ENCODE data around the gene RPTOR.

The RPTOR gene

GRCh38 chr17:80948976-80949450 is 404.4 kb downstream of the RPTOR start:
- no peak overlapping the region for H3K4me3 ChIP-seq (ENCODE audit: low read depth in 1 of 5, low read length in 5 of 5)
- peaks cover 0 to 6% (median 0%) of the 10 kb centered on the region in 5 donors for H3K9me3 ChIP-seq (ENCODE audit: control insufficient read depth in 5 of 5, low read length in 5 of 5)
- peaks cover 0 to 2% (median 0%) of the 10 kb centered on the region in 5 donors for H3K4me1 ChIP-seq (ENCODE audit: control insufficient read depth in 5 of 5, insufficient read depth in 5 of 5, low read length in 5 of 5)
- H3K27me3 ChIP-seq (ENCODE audit: control insufficient read depth in 5 of 5, insufficient read depth in 4 of 5, low read length in 5 of 5) = no peaks in the 10 kb centered on the region
- H3K27ac ChIP-seq (ENCODE audit: low read depth, low read length) = no peak overlapping the region
- H3K9ac ChIP-seq (ENCODE audit: low read length in 5 of 5) = no peak overlapping the region
- H3K36me3 ChIP-seq (ENCODE audit: control insufficient read depth in 5 of 5, insufficient read depth in 5 of 5, low read length in 5 of 5) = peaks cover 0 to 74% (median 50%) of the 10 kb centered on the region in 5 donors

- H3K4me3 ChIP-seq (ENCODE audit: low read depth in 1 of 5, low read length in 5 of 5) = no peak overlapping the region
- no peaks in the 10 kb centered on the region for H3K27me3 ChIP-seq (ENCODE audit: control insufficient read depth in 5 of 5, insufficient read depth in 4 of 5, low read length in 5 of 5)
- H3K9me3 ChIP-seq (ENCODE audit: control insufficient read depth in 5 of 5, low read length in 5 of 5) = peaks cover 0 to 6% (median 0%) of the 10 kb centered on the region in 5 donors
- no peak overlapping the region for H3K9ac ChIP-seq (ENCODE audit: low read length in 5 of 5)
- H3K27ac ChIP-seq (ENCODE audit: low read depth, low read length) = no peak overlapping the region
- H3K36me3 ChIP-seq (ENCODE audit: control insufficient read depth in 5 of 5, insufficient read depth in 5 of 5, low read length in 5 of 5) = peaks cover 0 to 74% (median 50%) of the 10 kb centered on the region in 5 donors
- H3K4me1 ChIP-seq (ENCODE audit: control insufficient read depth in 5 of 5, insufficient read depth in 5 of 5, low read length in 5 of 5) = peaks cover 0 to 2% (median 0%) of the 10 kb centered on the region in 5 donors
These were observed 405.1 kb downstream of the RPTOR start for GRCh38 chr17:80949451-80950421.

- Histone ChIP-seq H3K9me3 (ENCODE audit: control insufficient read depth in 5 of 5, low read length in 5 of 5) (peaks cover 0 to 6% (median 0%) of the 10 kb centered on the region in 5 donors), H3K9ac (ENCODE audit: low read length in 5 of 5) (no peak overlapping the region), H3K27ac (ENCODE audit: low read depth, low read length) (no peak overlapping the region), H3K27me3 (ENCODE audit: control insufficient read depth in 5 of 5, insufficient read depth in 4 of 5, low read length in 5 of 5) (no peaks in the 10 kb centered on the region), H3K36me3 (ENCODE audit: control insufficient read depth in 5 of 5, insufficient read depth in 5 of 5, low read length in 5 of 5) (peaks cover 0 to 79% (median 53%) of the 10 kb centered on the region in 5 donors), H3K4me3 (ENCODE audit: low read depth in 1 of 5, low read length in 5 of 5) (no peak overlapping the region), H3K4me1 (ENCODE audit: control insufficient read depth in 5 of 5, insufficient read depth in 5 of 5, low read length in 5 of 5) (peaks cover 0 to 3% (median 0%) of the 10 kb centered on the region in 5 donors)
These were observed 406.0 kb downstream of the RPTOR start for GRCh38 chr17:80950466-80951120.

GRCh38 chr17:80951121-80952090 is 406.8 kb downstream of the RPTOR start:
- H3K27me3 ChIP-seq (ENCODE audit: control insufficient read depth in 5 of 5, insufficient read depth in 4 of 5, low read length in 5 of 5) = no peaks in the 10 kb centered on the region
- H3K9ac ChIP-seq (ENCODE audit: low read length in 5 of 5) = no peak overlapping the region
- peaks cover 0 to 71% (median 47%) of the 10 kb centered on the region in 5 donors for H3K36me3 ChIP-seq (ENCODE audit: control insufficient read depth in 5 of 5, insufficient read depth in 5 of 5, low read length in 5 of 5)
- H3K27ac ChIP-seq (ENCODE audit: low read depth, low read length) = no peak overlapping the region
- peaks cover 0 to 8% (median 0%) of the 10 kb centered on the region in 5 donors for H3K4me1 ChIP-seq (ENCODE audit: control insufficient read depth in 5 of 5, insufficient read depth in 5 of 5, low read length in 5 of 5)
- H3K4me3 ChIP-seq (ENCODE audit: low read depth in 1 of 5, low read length in 5 of 5) = no peak overlapping the region
- H3K9me3 ChIP-seq (ENCODE audit: control insufficient read depth in 5 of 5, low read length in 5 of 5) = peaks cover 0 to 3% (median 0%) of the 10 kb centered on the region in 5 donors

- no peaks in the 10 kb centered on the region for H3K9me3 ChIP-seq (ENCODE audit: control insufficient read depth in 5 of 5, low read length in 5 of 5)
- H3K9ac ChIP-seq (ENCODE audit: low read length in 5 of 5) = no peak overlapping the region
- peaks cover 0 to 62% (median 38%) of the 10 kb centered on the region in 5 donors for H3K36me3 ChIP-seq (ENCODE audit: control insufficient read depth in 5 of 5, insufficient read depth in 5 of 5, low read length in 5 of 5)
- no peak overlapping the region for H3K4me3 ChIP-seq (ENCODE audit: low read depth in 1 of 5, low read length in 5 of 5)
- no peak overlapping the region for H3K27ac ChIP-seq (ENCODE audit: low read depth, low read length)
- H3K27me3 ChIP-seq (ENCODE audit: control insufficient read depth in 5 of 5, insufficient read depth in 4 of 5, low read length in 5 of 5) = no peaks in the 10 kb centered on the region
- peaks cover 0 to 11% (median 0%) of the 10 kb centered on the region in 5 donors for H3K4me1 ChIP-seq (ENCODE audit: control insufficient read depth in 5 of 5, insufficient read depth in 5 of 5, low read length in 5 of 5)
These were observed 407.7 kb downstream of the RPTOR start for GRCh38 chr17:80952291-80952690.

GRCh38 chr17:80953471-80954315 is 409.1 kb downstream of the RPTOR start:
- Histone ChIP-seq H3K9me3 (ENCODE audit: control insufficient read depth in 5 of 5, low read length in 5 of 5) (no peaks in the 10 kb centered on the region), H3K4me1 (ENCODE audit: control insufficient read depth in 5 of 5, insufficient read depth in 5 of 5, low read length in 5 of 5) (peaks cover 0 to 12% (median 2%) of the 10 kb centered on the region in 5 donors), H3K36me3 (ENCODE audit: control insufficient read depth in 5 of 5, insufficient read depth in 5 of 5, low read length in 5 of 5) (peaks cover 0 to 51% (median 33%) of the 10 kb centered on the region in 5 donors), H3K27me3 (ENCODE audit: control insufficient read depth in 5 of 5, insufficient read depth in 4 of 5, low read length in 5 of 5) (no peaks in the 10 kb centered on the region), H3K9ac (ENCODE audit: low read length in 5 of 5) (no peak overlapping the region), H3K4me3 (ENCODE audit: low read depth in 1 of 5, low read length in 5 of 5) (no peak overlapping the region), H3K27ac (ENCODE audit: low read depth, low read length) (no peak overlapping the region)

GRCh38 chr17:80955078-80955477 is 410.4 kb downstream of the RPTOR start:
- Histone ChIP-seq H3K4me3 (ENCODE audit: low read depth in 1 of 5, low read length in 5 of 5) (no peak overlapping the region), H3K27me3 (ENCODE audit: control insufficient read depth in 5 of 5, insufficient read depth in 4 of 5, low read length in 5 of 5) (no peaks in the 10 kb centered on the region), H3K36me3 (ENCODE audit: control insufficient read depth in 5 of 5, insufficient read depth in 5 of 5, low read length in 5 of 5) (peaks cover 0 to 39% (median 23%) of the 10 kb centered on the region in 5 donors), H3K9me3 (ENCODE audit: control insufficient read depth in 5 of 5, low read length in 5 of 5) (no peaks in the 10 kb centered on the region), H3K27ac (ENCODE audit: low read depth, low read length) (no peak overlapping the region), H3K4me1 (ENCODE audit: control insufficient read depth in 5 of 5, insufficient read depth in 5 of 5, low read length in 5 of 5) (peaks cover 7 to 26% (median 15%) of the 10 kb centered on the region in 5 donors), H3K9ac (ENCODE audit: low read length in 5 of 5) (no peak overlapping the region)

- Histone ChIP-seq H3K4me3 (ENCODE audit: low read depth in 1 of 5, low read length in 5 of 5) (no peak overlapping the region), H3K9ac (ENCODE audit: low read length in 5 of 5) (no peak overlapping the region), H3K4me1 (ENCODE audit: control insufficient read depth in 5 of 5, insufficient read depth in 5 of 5, low read length in 5 of 5) (peaks cover 7 to 33% (median 22%) of the 10 kb centered on the region in 5 donors), H3K27me3 (ENCODE audit: control insufficient read depth in 5 of 5, insufficient read depth in 4 of 5, low read length in 5 of 5) (no peaks in the 10 kb centered on the region), H3K9me3 (ENCODE audit: control insufficient read depth in 5 of 5, low read length in 5 of 5) (no peaks in the 10 kb centered on the region), H3K27ac (ENCODE audit: low read depth, low read length) (no peak overlapping the region), H3K36me3 (ENCODE audit: control insufficient read depth in 5 of 5, insufficient read depth in 5 of 5, low read length in 5 of 5) (peaks cover 0 to 32% (median 20%) of the 10 kb centered on the region in 5 donors)
These were observed 411.1 kb downstream of the RPTOR start for GRCh38 chr17:80955671-80956280.

Measured in subcutaneous abdominal adipose tissue (tissue), 5 donors.